ENCODE data around the gene ERCC6L2.

The ERCC6L2 gene

DNA sequence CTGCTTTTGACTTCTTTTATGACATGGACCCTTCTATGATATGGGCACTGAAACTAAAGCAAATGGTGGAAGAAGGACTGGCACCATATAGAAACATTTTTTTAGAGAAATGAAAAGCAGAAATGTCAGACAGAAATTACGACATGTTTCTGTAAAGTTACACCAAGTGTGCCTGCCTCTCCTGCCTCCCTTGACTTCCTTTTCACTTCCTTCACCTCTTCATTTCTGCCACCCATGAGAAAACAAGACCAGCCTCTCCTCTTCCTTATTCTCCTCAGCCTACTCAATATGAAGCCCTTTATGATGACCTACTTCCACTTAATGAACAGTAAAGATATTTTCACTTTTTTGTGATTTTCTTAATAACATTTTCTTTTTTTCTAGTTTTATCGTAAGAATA, 44.5 kb downstream of the ERCC6L2 start:
- no peak for DNase-seq (ENCODE audit: low spot score)

DNA sequence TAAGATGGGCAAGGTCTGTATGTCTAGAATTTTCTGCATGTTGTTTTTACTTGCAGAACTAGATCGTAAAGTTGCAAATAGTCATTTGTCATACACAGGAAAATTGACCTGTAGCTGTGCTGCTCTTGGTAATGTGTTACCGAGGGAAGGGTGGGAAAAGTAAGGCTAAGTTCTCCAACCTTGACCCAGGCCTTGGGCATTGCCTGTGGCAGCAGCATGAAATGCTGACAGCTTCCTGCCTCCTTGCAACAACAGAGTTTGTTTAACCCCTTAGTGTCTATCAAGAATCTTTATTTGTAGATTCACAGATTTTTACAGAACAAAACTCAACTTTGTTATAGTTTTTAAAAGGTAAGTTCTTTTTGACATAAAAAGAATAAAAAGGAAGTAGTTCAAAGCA, 48.3 kb downstream of the ERCC6L2 start:
- DNase-seq (ENCODE audit: low spot score) = no peak

DNA sequence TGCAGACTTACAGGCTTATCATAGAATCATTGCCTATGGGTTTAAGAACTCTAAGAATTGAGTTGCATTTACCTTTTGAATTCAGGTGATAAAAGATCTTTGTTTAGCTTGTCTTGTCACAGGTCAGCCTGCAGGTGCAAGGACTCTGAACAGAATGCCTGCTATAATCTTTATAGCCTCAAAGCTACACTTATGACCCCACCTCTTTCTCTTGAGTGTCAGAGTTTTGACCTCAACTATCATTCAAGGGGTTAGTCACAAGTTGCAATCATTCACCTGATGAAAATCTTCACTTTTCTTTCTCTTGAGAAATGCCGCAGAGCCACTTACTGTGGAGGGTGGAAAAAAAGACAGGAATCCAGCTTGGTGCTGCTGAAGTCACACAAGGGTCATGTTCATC, 49.5 kb downstream of the ERCC6L2 start:
- no peak for DNase-seq (ENCODE audit: low spot score)

DNA sequence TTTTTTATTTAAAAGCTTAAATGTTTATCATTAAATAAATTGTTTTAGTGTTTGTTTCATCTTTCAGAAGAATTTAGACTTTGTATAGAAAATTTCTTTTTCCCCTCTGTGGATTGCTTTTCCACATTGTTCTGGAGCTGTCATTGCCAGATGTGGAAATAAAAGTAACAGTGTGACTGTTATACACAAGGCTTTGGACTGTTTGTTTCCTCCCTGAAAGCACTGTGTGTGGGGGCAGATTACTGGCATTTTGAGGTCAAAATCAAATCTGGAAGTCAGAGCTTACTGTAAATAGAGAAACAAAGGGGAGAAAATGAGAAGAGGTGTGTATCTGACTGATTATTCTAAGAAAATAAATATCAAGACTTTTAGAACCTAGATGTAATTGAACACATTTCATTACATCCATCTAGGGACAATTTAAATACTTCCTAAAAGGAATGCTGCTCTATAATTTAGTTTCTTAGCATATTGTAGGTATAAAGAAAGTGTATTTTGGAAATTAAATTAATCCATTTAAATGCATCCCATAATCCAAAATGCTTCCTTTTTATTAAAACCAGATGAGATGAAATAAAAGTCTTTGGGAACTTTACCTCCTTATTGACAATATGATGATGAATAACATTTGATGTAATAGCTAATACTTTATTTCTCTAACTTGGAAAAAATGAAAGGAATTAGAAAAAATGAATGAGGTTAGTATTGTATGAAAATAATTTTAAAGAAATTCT, 51.9 kb downstream of the ERCC6L2 start:
- no peak for DNase-seq (ENCODE audit: low spot score)

DNA sequence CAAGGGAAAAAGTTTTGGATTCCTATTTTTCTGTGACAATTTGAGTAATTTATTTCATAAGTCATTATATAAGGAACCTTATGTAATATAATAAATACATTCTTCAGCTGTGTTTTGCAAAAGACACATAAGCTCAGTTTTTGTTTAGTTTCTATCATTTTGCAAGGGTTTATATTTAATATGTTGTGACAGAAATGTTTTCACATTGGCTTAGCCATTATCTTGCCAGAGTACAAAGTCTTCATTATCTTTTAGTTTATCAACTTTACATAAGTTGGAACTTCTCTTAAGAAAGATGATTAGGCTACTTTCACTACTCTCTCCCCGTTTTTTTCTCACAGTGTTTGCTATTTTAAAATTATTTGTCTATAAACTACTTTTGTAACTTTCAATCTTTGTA, 54.8 kb downstream of the ERCC6L2 start:
- no peak for DNase-seq (ENCODE audit: low spot score)

DNA sequence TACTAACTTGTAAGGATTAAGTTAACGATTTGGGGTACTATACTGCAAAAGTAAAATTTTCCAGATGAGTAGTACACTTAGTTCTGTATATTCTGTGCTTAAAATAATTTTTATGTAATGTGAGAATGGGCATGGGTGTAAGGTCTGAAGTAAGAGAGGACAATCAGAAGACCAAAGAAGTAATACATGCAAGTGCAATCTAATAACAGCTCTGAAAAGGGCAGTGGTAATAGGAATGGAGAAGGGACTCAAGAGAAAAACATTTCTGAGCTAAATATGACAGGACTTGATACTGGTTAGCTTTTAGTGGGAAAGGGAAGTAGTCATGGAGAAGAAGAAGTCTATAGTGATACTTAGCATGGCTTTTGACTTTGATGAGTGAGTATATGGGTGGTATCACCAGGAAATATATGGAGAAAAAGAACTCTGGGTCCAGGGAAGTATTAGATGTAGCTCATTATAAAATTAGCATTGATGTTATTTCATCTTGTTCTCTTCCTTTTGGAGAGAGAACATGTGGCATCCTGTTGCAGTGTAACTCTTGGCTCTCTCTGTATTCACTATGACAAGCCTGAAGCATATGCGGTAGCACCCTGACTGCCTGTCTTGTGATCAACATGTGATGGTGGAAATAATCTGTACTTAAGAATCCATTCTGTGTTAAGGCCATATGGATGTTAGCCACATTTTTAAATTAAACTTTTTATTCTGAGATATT, 60.5 kb downstream of the ERCC6L2 start:
- no peak for DNase-seq (ENCODE audit: low spot score)

DNA sequence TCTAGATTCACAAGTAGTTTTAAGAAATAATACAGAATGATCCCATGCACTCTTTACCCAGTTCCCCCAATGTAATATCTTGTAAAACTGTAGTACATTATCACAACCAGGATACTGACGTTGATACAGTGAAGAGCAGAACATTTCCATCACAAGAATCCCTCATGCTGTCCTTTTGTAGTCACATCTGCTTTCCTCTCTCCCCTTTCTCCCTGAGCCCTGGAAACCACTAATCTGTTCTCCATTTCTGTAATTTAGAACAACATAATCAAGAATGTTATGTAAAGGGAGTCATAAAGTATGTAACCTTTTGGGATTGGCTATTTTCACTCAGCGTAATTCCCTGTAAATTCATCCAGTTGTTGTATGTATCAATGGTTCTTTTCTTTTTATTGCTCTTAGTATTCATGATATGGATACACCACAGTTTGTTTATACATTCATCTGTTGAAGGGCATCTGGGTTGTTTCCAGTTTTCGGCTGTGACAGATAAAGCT, 61.1 kb downstream of the ERCC6L2 start:
- no peak for DNase-seq (ENCODE audit: low spot score)

DNA sequence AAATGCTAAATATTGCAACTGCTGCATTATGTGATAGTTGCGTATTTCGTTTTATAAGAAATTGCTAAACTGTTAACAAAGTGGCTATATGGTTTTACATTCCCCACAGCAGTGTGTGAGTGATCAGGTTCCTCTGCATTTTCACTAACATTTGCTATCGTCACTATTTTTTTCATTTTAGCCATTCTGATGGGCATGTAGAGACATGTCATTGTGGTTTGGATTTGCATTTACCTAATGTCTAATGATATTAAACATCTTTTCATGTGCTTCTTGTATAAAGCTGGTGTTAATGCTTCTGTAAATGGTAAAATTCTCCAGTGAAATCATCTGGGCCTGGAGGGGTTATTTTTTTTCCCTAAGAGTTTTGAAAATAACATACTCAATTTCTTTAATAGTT, 61.6 kb downstream of the ERCC6L2 start:
- no peak for DNase-seq (ENCODE audit: low spot score)

DNA sequence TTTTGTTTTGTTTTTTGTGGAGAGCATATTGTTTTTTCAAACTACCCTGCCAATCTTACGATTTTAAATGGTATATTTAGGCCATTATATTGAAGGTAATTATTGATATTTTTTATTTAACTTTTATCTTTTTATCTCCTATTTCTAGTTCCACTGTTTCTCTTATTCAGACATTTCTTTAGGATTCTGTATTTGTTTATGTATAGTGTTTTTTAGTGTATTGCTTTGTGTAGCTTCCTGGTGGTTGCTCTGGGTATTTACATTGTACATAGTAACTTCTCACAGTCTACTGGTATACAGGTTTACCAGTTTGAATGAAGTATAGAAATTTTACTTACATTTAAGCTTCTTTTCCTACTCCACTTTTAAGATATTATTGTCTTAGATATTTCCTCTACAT, 63.2 kb downstream of the ERCC6L2 start:
- DNase-seq (ENCODE audit: low spot score) = no peak

DNA sequence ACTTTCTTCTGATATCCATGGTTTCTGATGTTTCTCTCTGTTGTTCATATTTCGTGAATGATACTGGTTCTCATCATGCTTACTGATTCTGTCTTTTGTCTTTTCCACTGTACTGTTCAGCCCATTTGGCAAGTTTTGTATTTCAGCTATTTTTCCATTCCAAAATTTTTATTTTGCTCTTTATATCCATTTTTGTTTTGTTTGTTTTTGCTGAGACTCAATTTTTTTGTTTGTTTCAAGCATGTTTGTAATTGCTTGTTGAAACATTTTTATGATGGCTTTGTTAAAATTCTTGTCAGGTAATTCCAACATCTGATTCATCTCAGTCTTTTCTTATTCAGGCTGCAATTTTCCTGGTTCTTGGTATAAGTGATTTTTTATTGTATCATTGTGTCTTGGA, 64.0 kb downstream of the ERCC6L2 start:
- DNase-seq (ENCODE audit: low spot score) = no peak

DNA sequence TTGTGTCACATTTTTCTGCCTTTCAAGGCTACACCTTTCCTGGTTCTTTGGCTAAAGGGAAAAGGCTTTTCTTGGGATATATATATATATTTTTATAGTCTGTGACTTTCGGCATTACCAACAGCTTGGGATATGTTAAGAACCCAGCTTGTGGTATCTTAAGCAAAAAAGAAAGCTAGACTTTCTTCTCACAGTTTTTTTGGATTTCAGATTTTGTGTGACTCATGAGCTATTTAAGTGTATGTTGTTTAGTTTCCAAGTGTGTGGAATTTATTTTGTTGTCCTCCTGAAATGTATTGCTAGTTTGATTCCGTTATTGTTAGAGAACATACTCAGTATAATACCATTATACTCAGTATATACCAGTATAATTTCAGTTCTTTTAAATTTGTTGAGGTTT, 64.8 kb downstream of the ERCC6L2 start:
- no peak for DNase-seq (ENCODE audit: low spot score)

DNA sequence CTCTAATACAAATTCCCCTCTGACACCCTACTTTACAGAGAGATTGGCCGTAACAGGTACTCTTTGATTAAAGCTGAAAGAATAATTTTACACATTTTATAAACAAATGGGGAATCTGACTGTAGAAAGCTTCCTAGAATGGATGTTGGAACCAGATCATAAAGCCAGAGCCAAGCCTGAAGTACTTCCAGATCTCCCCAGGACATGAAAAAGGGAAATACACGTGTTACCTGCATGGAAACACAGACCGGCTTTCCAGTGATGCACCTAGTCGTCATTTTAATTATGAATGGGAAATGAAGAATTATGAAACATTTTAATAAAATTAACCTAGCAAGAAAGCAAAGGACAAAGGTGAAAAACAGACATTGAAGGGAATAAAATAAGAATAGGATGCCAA, 66.5 kb downstream of the ERCC6L2 start:
- DNase-seq (ENCODE audit: low spot score) = no peak

DNA sequence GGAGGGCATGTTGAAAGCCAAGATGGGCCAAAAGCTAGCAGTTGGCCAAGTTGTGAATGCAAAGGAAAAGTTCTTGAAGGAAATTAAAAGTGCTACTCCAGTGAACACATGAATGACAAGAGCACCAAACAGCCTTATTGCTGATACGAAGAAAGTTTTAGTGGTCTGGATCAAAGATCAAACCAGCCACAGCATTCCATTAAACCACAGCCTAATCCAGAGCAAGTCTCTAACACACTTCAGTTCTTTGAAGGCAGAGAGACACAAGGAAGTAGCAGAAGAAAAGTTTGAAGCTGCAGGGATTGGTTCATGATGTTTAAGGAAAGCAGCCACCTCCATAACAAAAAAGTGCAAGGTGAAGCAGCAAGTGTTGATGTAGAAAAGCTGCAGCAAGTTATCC, 71.6 kb downstream of the ERCC6L2 start:
- no peak for DNase-seq (ENCODE audit: low spot score)

DNA sequence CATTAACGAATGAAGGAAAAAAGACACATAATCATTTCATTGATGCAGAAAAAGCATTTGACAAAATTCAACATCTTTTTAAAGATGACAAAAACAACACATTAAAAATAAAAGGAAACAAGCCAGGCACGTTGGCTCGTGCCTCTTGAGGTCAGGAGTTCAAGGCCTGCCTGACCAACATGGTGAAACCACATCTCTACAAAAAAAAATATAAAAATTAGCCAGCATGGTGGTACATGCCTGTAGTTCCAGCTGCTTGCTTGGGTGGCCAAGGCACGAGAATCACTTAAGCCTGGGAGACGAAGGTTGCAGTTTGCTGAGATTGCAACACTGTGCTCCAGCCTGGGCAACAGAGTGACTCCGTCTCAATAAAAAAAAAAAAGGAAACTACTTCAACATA, 77.0 kb downstream of the ERCC6L2 start:
- no peak for DNase-seq (ENCODE audit: low spot score)

DNA sequence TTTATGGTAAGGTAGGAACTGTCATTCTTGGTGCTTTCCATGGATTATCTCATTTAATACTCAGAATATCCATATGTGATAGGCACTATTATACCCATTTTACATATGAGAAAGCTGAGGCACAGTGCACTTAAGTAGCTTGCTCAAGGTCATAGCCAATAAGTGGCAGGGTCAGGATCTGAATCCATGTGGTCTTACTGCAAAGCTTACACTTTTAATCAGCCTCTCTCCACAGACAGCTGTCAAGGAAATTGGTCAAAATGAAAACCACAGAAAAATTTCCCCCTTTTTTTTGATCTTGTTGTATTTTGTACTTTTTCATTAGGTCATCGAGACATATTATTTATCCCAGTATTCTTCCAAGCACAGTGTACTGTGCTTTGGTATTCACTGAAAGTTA, 78.5 kb downstream of the ERCC6L2 start:
- no peak for DNase-seq (ENCODE audit: low spot score)

DNA sequence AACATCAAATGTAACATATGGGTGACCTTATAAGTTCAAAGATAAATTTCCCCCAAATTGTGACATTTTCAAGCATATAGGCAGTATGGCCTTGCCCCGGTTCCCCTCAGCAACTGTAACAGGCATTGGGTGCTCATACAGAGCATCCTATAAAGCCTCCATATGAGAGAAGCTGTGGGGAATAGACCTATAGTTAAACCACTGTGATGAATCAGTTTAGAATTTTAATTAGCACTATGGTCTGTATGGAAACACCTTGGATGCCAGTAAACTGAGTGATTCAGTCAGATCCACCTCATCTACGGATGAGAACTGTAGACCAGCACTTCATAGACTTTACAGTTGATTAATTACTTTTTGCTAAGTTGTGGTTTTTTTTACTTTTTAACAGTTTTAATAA, 79.4 kb downstream of the ERCC6L2 start:
- DNase-seq (ENCODE audit: low spot score) = no peak

DNA sequence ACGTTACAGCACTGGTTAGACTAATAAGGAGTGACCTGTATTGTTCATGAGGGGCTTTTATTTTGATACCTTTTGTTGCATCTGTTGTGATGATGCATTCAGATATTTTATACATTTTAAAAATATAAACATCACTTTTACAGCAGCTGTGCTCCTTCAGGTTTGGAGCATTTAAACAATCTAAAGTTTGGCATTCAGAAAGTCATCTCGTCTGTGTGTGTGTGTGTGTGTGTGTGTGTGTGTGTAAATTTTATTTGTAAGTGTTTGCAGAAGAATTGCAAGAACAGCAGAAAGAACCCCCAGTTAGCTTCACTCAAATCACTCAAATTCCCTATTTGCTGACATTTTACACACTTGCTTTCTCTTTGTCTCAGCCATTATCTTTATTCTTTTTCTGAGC, 87.4 kb downstream of the ERCC6L2 start:
- no peak for DNase-seq (ENCODE audit: low spot score)

DNA sequence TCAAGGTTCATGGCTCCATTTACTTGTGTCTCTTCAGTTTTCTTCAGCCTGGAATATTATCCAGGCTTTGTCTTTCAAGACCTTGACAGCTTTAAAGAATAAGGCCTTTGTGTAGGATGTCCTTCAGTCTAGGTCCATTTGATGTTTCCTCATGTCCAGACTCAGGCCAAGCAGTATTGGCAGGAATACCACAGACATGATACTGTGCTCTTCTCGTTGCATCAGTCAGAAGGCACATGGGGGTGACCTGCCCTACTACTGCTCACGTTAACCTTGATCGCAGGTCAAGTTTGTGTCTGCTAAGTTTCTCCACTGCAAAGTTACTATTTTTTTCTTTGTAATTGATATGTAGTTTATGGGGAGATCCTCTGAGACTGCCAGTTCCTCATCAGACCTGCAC, 88.2 kb downstream of the ERCC6L2 start:
- no peak for DNase-seq (ENCODE audit: low spot score)

DNA sequence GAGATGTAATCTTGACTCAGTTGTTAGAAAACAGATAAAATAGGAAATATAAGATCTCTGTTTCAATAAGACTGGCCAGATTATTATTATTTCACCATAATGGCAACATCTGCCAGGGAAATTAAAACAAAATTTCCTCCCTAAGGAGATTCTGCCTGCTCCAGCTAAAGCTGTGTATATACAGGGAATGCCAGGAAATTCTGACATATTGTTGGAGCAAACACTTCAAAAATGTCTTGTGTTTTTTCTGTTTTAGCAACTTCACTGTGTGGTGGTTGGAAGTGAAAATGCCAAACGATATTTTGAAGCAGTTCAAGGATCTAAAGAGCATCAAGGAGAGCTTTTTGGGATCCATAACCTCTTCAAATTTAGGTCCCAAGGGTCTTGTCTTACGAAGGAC, 90.8 kb downstream of the ERCC6L2 start:
- no peak for DNase-seq (ENCODE audit: low spot score)

DNA sequence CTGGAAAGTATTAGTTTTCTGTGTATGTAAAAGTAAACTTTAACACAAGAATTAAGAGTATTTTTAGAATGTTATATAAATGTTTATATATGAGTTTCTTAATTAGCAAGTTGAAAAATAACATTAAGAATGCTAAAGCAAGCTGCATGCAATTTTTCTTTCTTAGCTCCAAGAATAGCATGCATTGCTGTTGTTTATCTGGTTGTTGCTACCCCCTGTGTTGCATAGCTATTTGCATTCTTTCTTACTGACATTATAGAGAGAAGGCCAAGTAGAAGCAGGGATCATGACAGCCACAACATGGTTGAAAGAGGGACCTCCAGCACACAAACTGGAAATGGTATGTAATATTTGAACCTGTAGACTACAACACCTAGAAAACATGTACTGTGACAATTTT, 94.8 kb downstream of the ERCC6L2 start:
- no peak for DNase-seq (ENCODE audit: low spot score)

DNA sequence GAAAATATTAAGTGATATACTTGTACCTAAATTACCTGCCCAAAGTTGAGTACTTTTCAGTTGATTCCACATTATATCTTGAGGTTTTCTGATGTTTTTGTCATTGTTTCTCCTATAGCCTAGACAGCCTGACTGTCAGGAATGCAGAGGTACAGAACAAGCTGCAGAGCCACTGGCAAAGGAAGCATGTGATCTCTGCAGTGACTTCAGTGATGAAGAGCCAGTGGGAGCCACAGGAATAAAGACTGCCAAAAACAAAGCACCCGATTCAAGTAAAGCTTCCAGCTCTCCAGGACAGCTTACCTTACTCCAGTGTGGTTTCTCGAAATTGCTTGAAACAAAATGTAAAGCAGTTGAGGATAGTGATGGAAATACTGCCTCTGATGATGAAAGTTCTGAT, 96.3 kb downstream of the ERCC6L2 start:
- no peak for DNase-seq (ENCODE audit: low spot score)

DNA sequence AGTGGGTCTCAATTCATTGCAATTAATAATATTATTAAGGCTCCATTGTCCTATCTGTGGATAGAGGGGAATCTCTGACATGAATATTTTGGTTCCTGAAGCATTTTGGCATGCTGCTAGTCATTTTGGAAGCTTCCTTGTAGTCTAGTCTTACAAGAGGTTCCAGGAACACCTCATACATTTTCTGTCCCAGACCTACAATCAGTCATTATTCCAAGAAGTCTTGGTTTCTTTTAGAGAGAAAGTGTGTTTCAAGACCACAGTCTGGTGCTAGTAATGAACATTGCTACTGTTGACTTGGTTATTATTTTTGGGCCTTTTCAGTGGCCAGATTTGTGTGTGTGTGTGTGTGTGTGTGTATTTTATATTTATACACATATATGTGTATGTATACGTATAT, 98.9 kb downstream of the ERCC6L2 start:
- no peak for DNase-seq (ENCODE audit: low spot score)

DNA sequence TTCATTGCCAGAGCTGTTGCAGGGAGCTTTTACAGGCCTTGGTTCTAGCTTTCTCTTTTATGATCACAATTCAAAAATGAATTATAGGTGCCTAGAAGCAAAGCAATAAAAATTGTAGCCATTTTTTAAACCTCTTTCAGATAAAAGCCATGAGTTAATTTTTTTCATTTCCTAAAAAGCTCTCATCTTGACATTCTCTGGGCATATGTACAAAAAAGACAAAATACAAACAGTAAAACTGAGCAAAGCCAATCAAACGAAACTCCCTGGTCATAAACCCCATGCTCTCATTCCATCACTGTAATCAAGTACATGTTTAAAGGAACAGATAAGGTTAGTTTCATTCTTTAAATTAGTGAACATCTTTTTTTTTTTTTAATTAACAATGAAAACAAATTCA, 101.9 kb downstream of the ERCC6L2 start:
- DNase-seq (ENCODE audit: low spot score) = no peak

DNA sequence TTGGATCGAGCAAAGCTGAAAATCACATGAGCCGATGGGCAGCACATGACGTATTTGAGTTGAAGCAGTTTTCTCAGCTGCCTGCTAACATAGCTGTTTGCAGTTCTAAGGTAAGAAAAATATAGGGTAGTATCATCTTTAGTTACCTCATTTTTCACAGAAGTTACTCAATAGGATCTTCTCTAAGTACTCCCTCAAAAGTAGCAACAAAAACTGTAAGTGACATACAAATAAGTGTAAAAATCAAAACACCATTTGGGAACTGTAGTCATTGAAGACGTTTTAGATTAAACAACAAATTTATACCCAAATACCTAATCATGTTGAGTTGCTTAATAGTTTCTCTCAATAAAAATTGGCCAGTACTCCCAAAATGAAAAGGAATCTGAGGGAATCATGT, 102.6 kb downstream of the ERCC6L2 start:
- DNase-seq (ENCODE audit: low spot score) = no peak
